Activated CD4-positive, CD25-positive, alpha-beta regulatory T cell treated with anti-CD3 and anti-CD28 coated beads, Interleukin-2, amount 50 U/mL, for 72 hours (primary cell): ENCODE data around the gene FIG4.
"Not testable (repeated sequence)": the region's sequence is repeated elsewhere in the genome, so short reads cannot be mapped to it uniquely, and the experiment has no call there.

ENCODE experiments used
- DNase-seq: peaks from one replicate; pipeline ENCODE4 v3.0.0; 2021

FIG4 gene

GRCh38 chr6:109864050-109864449, 173.0 kb downstream of the FIG4 start:
- no peak for DNase-seq

- DNase-seq: no peak
Observed at GRCh38 chr6:109865968-109866367, 174.9 kb downstream of the FIG4 start.

- no peak for DNase-seq
Observed at GRCh38 chr6:109867009-109867969, 176.2 kb downstream of the FIG4 start.

GRCh38 chr6:109867970-109868358, 176.9 kb downstream of the FIG4 start:
- no peak for DNase-seq

- DNase-seq: not testable (repeated sequence)
Observed at GRCh38 chr6:109869398-109870088, 178.4 kb downstream of the FIG4 start.

- no peak for DNase-seq
Observed at GRCh38 chr6:109870089-109870410, 179.0 kb downstream of the FIG4 start.

- no peak for DNase-seq
Observed at GRCh38 chr6:109872549-109872948, 181.5 kb downstream of the FIG4 start.

- DNase-seq: no peak
Observed at GRCh38 chr6:109872968-109873545, 182.0 kb downstream of the FIG4 start.

GRCh38 chr6:109874086-109874485, 183.0 kb downstream of the FIG4 start:
- no peak for DNase-seq

GRCh38 chr6:109874621-109875020, 183.5 kb downstream of the FIG4 start:
- DNase-seq: no peak
